H9 (cell line): Measurements from ENCODE around the gene KNG1. TPM values are rescaled to one million over a fixed set of nuclear protein-coding genes. Genes with fewer than 3 reads are reported as not detected.

ENCODE experiments used
- DNase-seq: peaks from one replicate; pipeline ENCODE4 v3.0.0-alpha.2; 2017
- H2AFZ ChIP-seq: one replicate; pipeline ENCODE4 v1.6.1; 2013; ENCODE audit warnings: mild to moderate bottlenecking, low read length, control low read depth, moderate library complexity
- H2AK5ac ChIP-seq: 2 replicates; pipeline ENCODE4 v1.6.1; 2013; ENCODE audit warnings: low read length, control low read depth, mixed read lengths; ENCODE audit not compliant: insufficient read length
- H2BK120ac ChIP-seq: one replicate; pipeline ENCODE4 v1.6.1; 2013; ENCODE audit warnings: low read depth, mild to moderate bottlenecking, low read length, control low read depth, inconsistent platforms; ENCODE audit not compliant: poor library complexity, severe bottlenecking
- H2BK12ac ChIP-seq: 2 replicates; pipeline ENCODE4 v1.6.1; 2013; ENCODE audit warnings: low read length, control low read depth, mixed read lengths, low read depth; ENCODE audit not compliant: insufficient read length
- H2BK15ac ChIP-seq: 2 replicates; pipeline ENCODE4 v1.6.1; 2013; ENCODE audit warnings: low read depth, low read length, control low read depth
- H2BK20ac ChIP-seq: one replicate; pipeline ENCODE4 v1.6.1; 2013; ENCODE audit warnings: low read depth, mild to moderate bottlenecking, low read length, control low read depth, inconsistent platforms; ENCODE audit not compliant: poor library complexity, severe bottlenecking
- H2BK5ac ChIP-seq: 2 replicates; pipeline ENCODE4 v1.6.1; 2013; ENCODE audit warnings: low read length, control low read depth, mixed read lengths; ENCODE audit not compliant: insufficient read length
- H3K14ac ChIP-seq: 2 replicates; pipeline ENCODE4 v1.6.1; 2013; ENCODE audit warnings: low read length, control low read depth; ENCODE audit not compliant: insufficient read depth
- H3K18ac ChIP-seq: 2 replicates; pipeline ENCODE4 v1.6.1; 2013; ENCODE audit warnings: low read depth, mild to moderate bottlenecking, mixed read lengths, low read length, control low read depth; ENCODE audit not compliant: insufficient read length
- H3K23ac ChIP-seq: 2 replicates; pipeline ENCODE4 v1.6.1; 2013; ENCODE audit warnings: low read length, control low read depth, mixed read lengths, low read depth; ENCODE audit not compliant: insufficient read length
- H3K23me2 ChIP-seq: 2 replicates; pipeline ENCODE4 v1.6.1; 2013; ENCODE audit warnings: low read depth, mild to moderate bottlenecking, mixed read lengths, low read length, control low read depth; ENCODE audit not compliant: insufficient read length, poor library complexity, severe bottlenecking
- H3K27ac ChIP-seq: 2 replicates; pipeline ENCODE4 v1.5.1; 2013; ENCODE audit warnings: low read length, control low read depth, mixed read lengths, low read depth; ENCODE audit not compliant: insufficient read length
- H3K27me3 ChIP-seq: 2 replicates; pipeline ENCODE4 v1.6.1; 2013; ENCODE audit warnings: low read length, control low read depth, inconsistent platforms; ENCODE audit not compliant: insufficient read depth
- H3K4ac ChIP-seq: 2 replicates; pipeline ENCODE4 v1.6.1; 2013; ENCODE audit warnings: low read depth, mild to moderate bottlenecking, control low read depth, inconsistent platforms, low read length, moderate library complexity
- H3K4me1 ChIP-seq: 2 replicates; pipeline ENCODE4 v1.6.1; 2013; ENCODE audit warnings: low read length, control low read depth, inconsistent platforms; ENCODE audit not compliant: insufficient read depth
- H3K4me2 ChIP-seq: 2 replicates; pipeline ENCODE4 v1.6.1; 2013; ENCODE audit warnings: low read length, control low read depth, mixed read lengths; ENCODE audit not compliant: insufficient read length, insufficient read depth
- H3K56ac ChIP-seq: 2 replicates; pipeline ENCODE4 v1.6.1; 2013; ENCODE audit warnings: low read depth, mild to moderate bottlenecking, mixed read lengths, low read length, control low read depth; ENCODE audit not compliant: insufficient read length
- H3K79me1 ChIP-seq: 2 replicates; pipeline ENCODE4 v1.6.1; 2013; ENCODE audit warnings: low read depth, mild to moderate bottlenecking, moderate library complexity, low read length, control low read depth, inconsistent platforms; ENCODE audit not compliant: insufficient read depth, poor library complexity, severe bottlenecking
- H3K79me2 ChIP-seq: 2 replicates; pipeline ENCODE4 v1.6.1; 2013; ENCODE audit warnings: low read length, control low read depth, inconsistent platforms; ENCODE audit not compliant: insufficient read depth
- H3K9ac ChIP-seq: 2 replicates; pipeline ENCODE4 v1.6.1; 2013; ENCODE audit warnings: low read length, control low read depth, mixed read lengths; ENCODE audit not compliant: insufficient read length; ENCODE audit errors: extremely low read depth
- H3K9me3 ChIP-seq: one replicate; pipeline ENCODE4 v1.6.1; 2013; ENCODE audit warnings: low read depth, low read length, inconsistent platforms; ENCODE audit not compliant: control insufficient read depth
- H3T11ph ChIP-seq: one replicate; pipeline ENCODE4 v1.6.1; 2013; ENCODE audit warnings: mild to moderate bottlenecking, low read length, control low read depth, inconsistent platforms
- H4K20me1 ChIP-seq: one replicate; pipeline ENCODE4 v1.6.1; 2013; ENCODE audit not compliant: control insufficient read depth, insufficient read length, insufficient read depth
- H4K5ac ChIP-seq: 2 replicates; pipeline ENCODE4 v1.6.1; 2013; ENCODE audit warnings: low read depth, mild to moderate bottlenecking, mixed read lengths, low read length, control low read depth; ENCODE audit not compliant: insufficient read length
- H4K8ac ChIP-seq: replicated peaks from 2 replicates; pipeline ENCODE4 v1.6.1; 2013; ENCODE audit warnings: low read length, control low read depth, mixed read lengths, low read depth; ENCODE audit not compliant: insufficient read length
- H4K91ac ChIP-seq: 2 replicates; pipeline ENCODE4 v1.6.1; 2013; ENCODE audit warnings: low read depth, mild to moderate bottlenecking, moderate library complexity, mixed read lengths, low read length, control low read depth; ENCODE audit not compliant: insufficient read length
- H3K27ac Mint-ChIP-seq, 3 experiments: 2 replicates in 2 of 3; 3 replicates in 1 of 3; pipeline ENCODE4 v1.8.0; 2020 to 2021; ENCODE audit warnings: mixed read lengths in 3 of 3, mild to moderate bottlenecking in 1 of 3, moderate library complexity in 1 of 3
- H3K27me3 Mint-ChIP-seq: 2 replicates; pipeline ENCODE4 v1.8.0; 2021; ENCODE audit warnings: low read depth, mild to moderate bottlenecking, moderate library complexity, mixed read lengths
- H3K36me3 Mint-ChIP-seq, 3 experiments: 2 replicates in 2 of 3; 3 replicates in 1 of 3; pipeline ENCODE4 v1.8.0; 2020 to 2021; ENCODE audit warnings: low read depth in 3 of 3, mixed read lengths in 3 of 3; ENCODE audit not compliant: insufficient read depth in 1 of 3
- H3K4me1 Mint-ChIP-seq, 2 experiments: 2 replicates each; pipeline ENCODE4 v1.8.0; 2020; ENCODE audit warnings: mixed read lengths in 2 of 2
- H3K4me3 Mint-ChIP-seq, 2 experiments: 2 replicates in 1 of 2; 3 replicates in 1 of 2; pipeline ENCODE4 v1.8.0; 2020 to 2021; ENCODE audit warnings: mild to moderate bottlenecking in 2 of 2, mixed read lengths in 2 of 2, moderate library complexity in 1 of 2
- H3K9me3 Mint-ChIP-seq, 2 experiments: 2 replicates in 1 of 2; 3 replicates in 1 of 2; pipeline ENCODE4 v1.8.0; 2020; ENCODE audit warnings: mild to moderate bottlenecking in 2 of 2, mixed read lengths in 2 of 2, moderate library complexity in 1 of 2
- WGBS: extraction: QIAGEN DNeasy Blood & Tissue Kit; methylation state at CpG from one replicate; pipeline ENCODE4 v1.1.7; 2013; ENCODE audit warnings: missing lambda C conversion rate, low lambda C conversion rate, mixed read lengths; ENCODE audit not compliant: insufficient read length; ENCODE audit errors: extremely low coverage; 5-methylcytosine and 5-hydroxymethylcytosine counted together
- total RNA-seq: library from RNA; stranded (reverse); gene quantifications from 2 replicates; pipeline ENCODE4 v1.2.1, GENCODE V29; 2021
- TF ChIP-seq, protein P1 (sequence below): fragments of 200-600 bp; sonication (generic); conservative IDR thresholded peaks from 3 replicates; pipeline ENCODE4 v1.8.0; 2021; ENCODE audit warnings: antibody characterized with exemption, mild to moderate bottlenecking

The KNG1 gene
- total RNA-seq, 1 experiment from 2014 or later, result not detected

DNA sequence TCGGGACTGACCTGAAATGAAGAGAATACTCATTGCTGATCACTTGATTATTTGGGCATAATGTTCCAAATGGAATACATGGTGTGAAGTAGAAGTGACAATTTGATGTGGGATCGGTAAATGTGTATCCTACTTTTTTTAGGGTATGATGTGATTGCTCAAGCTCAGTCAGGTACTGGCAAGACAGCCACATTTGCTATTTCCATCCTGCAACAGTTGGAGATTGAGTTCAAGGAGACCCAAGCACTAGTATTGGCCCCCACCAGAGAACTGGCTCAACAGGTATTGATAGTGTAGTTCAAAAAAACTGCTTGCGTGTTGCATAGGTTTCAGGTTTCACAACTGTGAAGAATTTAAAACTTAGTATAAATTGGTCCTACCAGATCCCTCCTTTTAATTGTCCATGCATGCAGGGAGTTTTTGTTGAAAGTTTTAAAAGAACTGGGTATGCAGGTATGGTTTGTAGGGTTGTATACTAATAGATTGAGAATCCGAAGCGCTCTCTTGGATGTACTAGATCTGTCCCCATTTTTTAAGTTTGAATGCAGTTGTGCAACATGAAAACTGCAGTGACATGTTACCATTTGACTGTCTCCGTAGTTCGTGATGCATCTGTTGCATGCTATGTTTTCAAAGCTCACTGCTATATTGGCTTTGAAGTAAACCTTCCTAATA is 67.8 kb downstream of the KNG1 start:
- H3K27me3 Mint-ChIP-seq, result peaks cover 5% of the 10 kb centered on the region; the same call in 1 of the 2 replicates

More for the DNA sequence above, 67.8 kb downstream of the KNG1 start:
- peaks cover 19 to 29% of the 10 kb centered on the region in 2 experiments for H3K4me1 Mint-ChIP-seq
- Histone ChIP-seq H3K23me2 (peaks cover 6% of the 10 kb centered on the region), H4K8ac (no peak overlapping the region), H2BK15ac (no peak overlapping the region), H2AK5ac (no peak overlapping the region), H3K9ac (peak overlapping the region; percentile 99), H4K20me1 (no peaks in the 10 kb centered on the region), H4K5ac (no peak overlapping the region), H3K79me1 (no peaks in the 10 kb centered on the region), H3K27ac (peak overlapping the region; percentile 73), H3K14ac (no peak overlapping the region), H3K18ac (no peak overlapping the region), H3K4me1 (no peaks in the 10 kb centered on the region), H3K23ac (no peak overlapping the region), H2BK20ac (no peak overlapping the region), H4K91ac (no peak overlapping the region), H3K4ac (no peak overlapping the region), H3K79me2 (peaks cover 20% of the 10 kb centered on the region; the same call in 1 of the 2 replicates), H2AFZ (no peak overlapping the region), H2BK120ac (no peak overlapping the region), H3T11ph (no peak overlapping the region), H3K9me3 (no peaks in the 10 kb centered on the region), H3K56ac (no peak overlapping the region), H2BK5ac (no peak overlapping the region), H3K27me3 (no peaks in the 10 kb centered on the region), H2BK12ac (no peak overlapping the region), H3K4me2 (peak overlapping the region; percentile 93)
- TF ChIP-seq, protein P1, sequence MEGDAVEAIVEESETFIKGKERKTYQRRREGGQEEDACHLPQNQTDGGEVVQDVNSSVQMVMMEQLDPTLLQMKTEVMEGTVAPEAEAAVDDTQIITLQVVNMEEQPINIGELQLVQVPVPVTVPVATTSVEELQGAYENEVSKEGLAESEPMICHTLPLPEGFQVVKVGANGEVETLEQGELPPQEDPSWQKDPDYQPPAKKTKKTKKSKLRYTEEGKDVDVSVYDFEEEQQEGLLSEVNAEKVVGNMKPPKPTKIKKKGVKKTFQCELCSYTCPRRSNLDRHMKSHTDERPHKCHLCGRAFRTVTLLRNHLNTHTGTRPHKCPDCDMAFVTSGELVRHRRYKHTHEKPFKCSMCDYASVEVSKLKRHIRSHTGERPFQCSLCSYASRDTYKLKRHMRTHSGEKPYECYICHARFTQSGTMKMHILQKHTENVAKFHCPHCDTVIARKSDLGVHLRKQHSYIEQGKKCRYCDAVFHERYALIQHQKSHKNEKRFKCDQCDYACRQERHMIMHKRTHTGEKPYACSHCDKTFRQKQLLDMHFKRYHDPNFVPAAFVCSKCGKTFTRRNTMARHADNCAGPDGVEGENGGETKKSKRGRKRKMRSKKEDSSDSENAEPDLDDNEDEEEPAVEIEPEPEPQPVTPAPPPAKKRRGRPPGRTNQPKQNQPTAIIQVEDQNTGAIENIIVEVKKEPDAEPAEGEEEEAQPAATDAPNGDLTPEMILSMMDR, result no peak
- peaks cover 11% of the 10 kb centered on the region in 2 experiments for H3K9me3 Mint-ChIP-seq
- H3K4me3 Mint-ChIP-seq, result peak overlapping the region; percentile 99
- WGBS, result no CpG with 5 or more reads among the region's 7 CpGs
- no peak for DNase-seq
- H3K36me3 Mint-ChIP-seq, result peaks cover 53 to 64% (median 62%) of the 10 kb centered on the region in 3 experiments
- peak overlapping the region; percentile 99 to 100 (median 100); a peak in 6 of 7 replicates for H3K27ac Mint-ChIP-seq
